Upper lobe of right lung (tissue), 1 donor: ENCODE measurements around the gene CALU. TPM values are rescaled to one million over a fixed set of nuclear protein-coding genes. Genes with fewer than 3 reads are reported as not detected.
A peak's percentile ranks its signal among the peaks of the same experiment; 100 is the strongest.

Source experiments
- ATAC-seq: fragments of 200-7000 bp; cut with Tn5 transposase; one replicate; pipeline ENCODE4 v1.9.1; 2020; ENCODE audit warnings: mild to moderate bottlenecking, moderate library complexity
- DNase-seq: peaks from one replicate; pipeline ENCODE4 v3.0.0-alpha.2; 2020
- H3K27ac ChIP-seq: fragments of 200-600 bp; one replicate; pipeline ENCODE4 v1.8.0; 2022
- H3K27me3 ChIP-seq: fragments of 200-600 bp; one replicate; pipeline ENCODE4 v1.8.0; 2022; ENCODE audit warnings: mild to moderate bottlenecking
- H3K36me3 ChIP-seq: fragments of 200-600 bp; one replicate; pipeline ENCODE4 v1.8.0; 2022
- H3K4me1 ChIP-seq: fragments of 200-600 bp; one replicate; pipeline ENCODE4 v1.8.0; 2022
- H3K4me3 ChIP-seq: fragments of 200-600 bp; one replicate; pipeline ENCODE4 v1.8.0; 2022; ENCODE audit warnings: mild to moderate bottlenecking
- H3K9me3 ChIP-seq: fragments of 200-600 bp; one replicate; pipeline ENCODE4 v1.8.0; 2022
- intact Hi-C: fragments of 100-400 bp; cut with DNase I; formaldehyde crosslinking; loops from one replicate; pipeline ENCODE4 v1.11.0; 2022
- total RNA-seq: library from RNA; stranded (reverse); fragmentation: NEBNext Ultra II Directional; extraction: Animal tissue kit (Norgen Biotek cat#: 25700); gene quantifications from one replicate; pipeline ENCODE4 v1.2.1, GENCODE V29; 2021
- TF ChIP-seq, protein P1 (sequence below): fragments of 200-600 bp; IDR thresholded peaks from one replicate; pipeline ENCODE4 v1.8.0; 2022; ENCODE audit warnings: antibody characterized with exemption
- donor health status: DM: no; HTN: yes; CAD: no; lungs with severe emphysema.

CALU gene
- total RNA-seq, 1 donor from 2014 or later, result 100 TPM

DNA sequence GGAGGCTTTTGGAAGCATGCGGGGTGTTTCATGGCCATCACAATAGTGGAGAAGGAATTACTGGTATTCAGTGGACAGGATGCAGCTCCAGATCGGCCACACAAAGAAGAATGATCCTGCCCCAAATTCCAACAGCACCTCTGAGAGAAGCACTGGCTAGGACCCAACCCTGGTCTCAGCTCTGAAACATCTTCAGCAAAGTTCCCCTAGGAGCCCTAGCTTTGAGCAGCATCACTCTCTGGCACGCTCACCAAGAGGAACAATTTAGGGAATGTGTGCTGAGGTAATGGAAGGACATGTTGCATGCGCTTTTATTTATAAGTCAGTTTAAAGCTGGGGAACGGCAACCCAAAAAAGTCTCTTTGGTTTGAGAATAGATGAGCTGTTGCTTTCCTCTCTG is 42.0 kb downstream of the CALU start:
- DNase-seq (no peak), ATAC-seq (no peak)
- TF ChIP-seq, protein P1, sequence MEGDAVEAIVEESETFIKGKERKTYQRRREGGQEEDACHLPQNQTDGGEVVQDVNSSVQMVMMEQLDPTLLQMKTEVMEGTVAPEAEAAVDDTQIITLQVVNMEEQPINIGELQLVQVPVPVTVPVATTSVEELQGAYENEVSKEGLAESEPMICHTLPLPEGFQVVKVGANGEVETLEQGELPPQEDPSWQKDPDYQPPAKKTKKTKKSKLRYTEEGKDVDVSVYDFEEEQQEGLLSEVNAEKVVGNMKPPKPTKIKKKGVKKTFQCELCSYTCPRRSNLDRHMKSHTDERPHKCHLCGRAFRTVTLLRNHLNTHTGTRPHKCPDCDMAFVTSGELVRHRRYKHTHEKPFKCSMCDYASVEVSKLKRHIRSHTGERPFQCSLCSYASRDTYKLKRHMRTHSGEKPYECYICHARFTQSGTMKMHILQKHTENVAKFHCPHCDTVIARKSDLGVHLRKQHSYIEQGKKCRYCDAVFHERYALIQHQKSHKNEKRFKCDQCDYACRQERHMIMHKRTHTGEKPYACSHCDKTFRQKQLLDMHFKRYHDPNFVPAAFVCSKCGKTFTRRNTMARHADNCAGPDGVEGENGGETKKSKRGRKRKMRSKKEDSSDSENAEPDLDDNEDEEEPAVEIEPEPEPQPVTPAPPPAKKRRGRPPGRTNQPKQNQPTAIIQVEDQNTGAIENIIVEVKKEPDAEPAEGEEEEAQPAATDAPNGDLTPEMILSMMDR, result no peak
- Histone ChIP-seq H3K27ac (no peak overlapping the region), H3K27me3 (no peaks in the 10 kb centered on the region), H3K36me3 (no peaks in the 10 kb centered on the region), H3K4me3 (no peak overlapping the region), H3K9me3 (no peaks in the 10 kb centered on the region), H3K4me1 (no peaks in the 10 kb centered on the region)
- intact Hi-C loops, result no loop called here

DNA sequence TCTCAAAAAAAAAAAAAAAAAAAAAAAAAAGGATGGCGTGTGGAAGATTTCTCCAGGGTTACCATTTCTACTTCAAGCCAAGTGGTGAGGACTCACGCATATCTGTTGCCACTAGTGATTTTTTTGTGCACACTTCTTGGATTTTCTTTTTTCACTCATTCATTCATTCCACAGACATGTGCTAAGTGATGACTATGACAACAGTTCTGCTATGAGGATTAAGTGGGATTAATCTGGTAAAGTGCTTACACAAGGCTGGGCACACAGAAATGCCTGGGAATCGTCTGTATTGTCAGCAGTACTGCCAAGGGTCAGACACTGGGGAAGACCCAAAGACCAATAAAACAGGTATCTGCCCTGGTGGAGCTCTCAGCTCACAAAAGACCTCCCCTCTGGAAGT is 42.7 kb downstream of the CALU start:
- no peaks in the 10 kb centered on the region for H3K36me3 ChIP-seq
- no peak overlapping the region for H3K27ac ChIP-seq
- TF ChIP-seq, protein P1, result no peak
- ATAC-seq (no peak), DNase-seq (no peak)
- intact Hi-C loops, result no loop called here
- no peaks in the 10 kb centered on the region for H3K27me3 ChIP-seq
- no peak overlapping the region for H3K4me3 ChIP-seq
- H3K9me3 ChIP-seq, result no peaks in the 10 kb centered on the region
- no peaks in the 10 kb centered on the region for H3K4me1 ChIP-seq

DNA sequence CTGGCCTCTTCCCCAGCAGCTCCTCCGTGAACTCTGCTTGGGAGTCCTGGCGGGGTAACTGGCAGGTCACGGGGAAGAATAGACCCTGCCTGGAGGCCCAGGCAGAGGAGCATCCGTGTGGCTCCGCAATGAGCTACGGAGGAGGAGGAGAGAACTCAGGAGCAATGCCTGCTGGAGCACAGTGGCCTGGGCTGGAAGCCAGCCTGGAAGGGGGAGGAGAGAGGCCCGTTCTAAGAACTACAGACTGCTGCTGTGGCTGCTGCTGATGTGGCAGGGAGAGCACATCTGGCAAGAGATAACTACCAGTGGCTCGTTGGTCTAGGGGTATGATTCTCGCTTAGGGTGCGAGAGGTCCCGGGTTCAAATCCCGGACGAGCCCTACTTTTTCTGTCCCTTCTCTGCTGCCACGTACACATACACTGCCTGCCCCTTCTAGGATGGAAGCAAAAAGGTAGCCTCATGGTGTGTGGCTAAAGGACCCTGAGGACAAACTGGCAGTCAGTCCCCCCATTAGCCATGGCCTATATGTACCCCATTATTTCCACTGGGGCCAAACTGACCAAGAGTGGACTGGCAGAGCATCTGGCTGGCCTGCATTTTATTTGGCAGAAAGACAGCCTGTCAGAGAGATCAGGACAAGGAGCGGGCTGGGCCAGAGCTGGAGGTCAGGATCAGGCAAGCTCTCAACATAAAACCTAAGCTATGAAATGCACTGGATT is 44.1 kb downstream of the CALU start:
- TF ChIP-seq, protein P1, result no peak

DNA sequence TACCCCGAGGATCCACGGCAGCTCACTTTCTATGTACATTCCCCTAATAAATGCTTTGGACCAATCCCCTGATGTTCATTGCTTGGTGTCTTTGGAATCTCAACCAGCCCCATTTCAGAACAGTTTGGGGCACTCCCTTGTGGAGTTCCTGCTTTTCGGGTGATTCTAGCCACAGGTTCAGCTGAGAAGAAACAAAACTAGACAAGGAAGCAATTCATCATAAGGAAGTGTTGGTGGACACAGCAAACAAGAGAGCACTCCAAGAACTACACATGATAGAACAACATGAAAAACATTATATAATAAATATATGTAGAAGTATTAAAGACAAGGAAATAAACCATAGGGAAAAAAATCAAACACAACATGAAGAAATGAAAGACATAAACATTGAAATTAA is 46.6 kb downstream of the CALU start:
- H3K36me3 ChIP-seq, result no peaks in the 10 kb centered on the region
- H3K27me3 ChIP-seq, result no peaks in the 10 kb centered on the region
- TF ChIP-seq, protein P1, result no peak
- intact Hi-C loops, result no loop called here
- H3K27ac ChIP-seq, result no peak overlapping the region
- DNase-seq (no peak), ATAC-seq (no peak)
- H3K4me1 ChIP-seq, result peaks cover 4% of the 10 kb centered on the region
- H3K9me3 ChIP-seq, result no peaks in the 10 kb centered on the region
- no peak overlapping the region for H3K4me3 ChIP-seq

More for the DNA sequence above, 44.1 kb downstream of the CALU start:
- no peak for DNase-seq
- Histone ChIP-seq H3K4me1 (no peaks in the 10 kb centered on the region), H3K9me3 (no peaks in the 10 kb centered on the region), H3K36me3 (no peaks in the 10 kb centered on the region), H3K27me3 (no peaks in the 10 kb centered on the region), H3K27ac (no peak overlapping the region), H3K4me3 (no peak overlapping the region)
- intact Hi-C loops, result no loop called here
- peak; percentile 42 for ATAC-seq

DNA sequence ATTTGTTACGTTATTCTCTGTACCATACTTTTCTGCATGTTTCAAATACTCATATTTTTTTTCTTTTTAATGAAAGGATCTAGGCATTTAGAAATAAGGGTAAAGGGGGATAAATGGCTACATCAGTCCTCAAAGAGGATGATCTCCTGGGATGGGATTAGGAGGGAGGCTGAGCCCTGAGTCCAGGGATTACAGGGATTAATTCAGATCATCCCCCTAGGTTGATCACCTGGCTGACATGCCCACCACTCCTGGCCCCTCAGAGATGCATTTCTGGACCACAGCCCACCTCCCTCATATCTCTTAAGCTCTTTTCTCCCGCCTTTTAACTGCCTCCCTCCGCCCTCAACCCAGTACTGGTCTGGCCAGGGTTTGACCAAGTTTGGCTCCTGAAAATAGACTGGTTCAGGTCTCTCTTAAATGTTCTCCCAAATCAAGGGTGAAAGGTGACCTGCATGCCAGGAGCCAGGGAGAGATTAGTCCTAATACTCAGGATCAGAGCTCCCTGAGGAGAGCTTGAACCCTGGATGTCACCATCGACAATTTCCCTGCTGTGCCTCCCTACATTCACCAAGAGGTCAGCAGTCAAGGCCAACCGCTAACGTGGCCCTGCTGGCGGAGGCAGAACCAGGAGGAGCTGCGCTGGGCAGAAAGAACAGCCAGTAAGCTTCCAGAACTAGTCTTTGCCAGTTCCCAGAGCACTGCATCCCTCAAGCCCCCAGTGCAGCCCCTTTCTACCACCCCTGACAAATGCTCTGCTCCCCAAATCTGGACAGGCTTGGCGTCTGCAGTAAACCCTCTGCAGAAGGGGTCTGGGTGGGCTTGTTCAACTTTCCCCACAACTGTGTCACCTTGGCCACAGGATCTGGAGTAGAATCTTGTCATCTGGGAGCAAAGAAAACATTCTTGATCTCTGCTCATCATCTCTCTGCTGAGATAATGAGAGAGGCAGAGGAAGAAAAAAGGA is 49.6 kb downstream of the CALU start:
- Histone ChIP-seq H3K9me3 (no peaks in the 10 kb centered on the region), H3K27ac (no peak overlapping the region), H3K4me1 (peaks cover 12% of the 10 kb centered on the region), H3K27me3 (no peaks in the 10 kb centered on the region), H3K4me3 (no peak overlapping the region), H3K36me3 (no peaks in the 10 kb centered on the region)
- ATAC-seq (no peak), DNase-seq (no peak)
- TF ChIP-seq, protein P1, result no peak
- intact Hi-C loops, result no loop called here
